Measurements from ENCODE around the gene VIPR2.

VIPR2 gene

DNA sequence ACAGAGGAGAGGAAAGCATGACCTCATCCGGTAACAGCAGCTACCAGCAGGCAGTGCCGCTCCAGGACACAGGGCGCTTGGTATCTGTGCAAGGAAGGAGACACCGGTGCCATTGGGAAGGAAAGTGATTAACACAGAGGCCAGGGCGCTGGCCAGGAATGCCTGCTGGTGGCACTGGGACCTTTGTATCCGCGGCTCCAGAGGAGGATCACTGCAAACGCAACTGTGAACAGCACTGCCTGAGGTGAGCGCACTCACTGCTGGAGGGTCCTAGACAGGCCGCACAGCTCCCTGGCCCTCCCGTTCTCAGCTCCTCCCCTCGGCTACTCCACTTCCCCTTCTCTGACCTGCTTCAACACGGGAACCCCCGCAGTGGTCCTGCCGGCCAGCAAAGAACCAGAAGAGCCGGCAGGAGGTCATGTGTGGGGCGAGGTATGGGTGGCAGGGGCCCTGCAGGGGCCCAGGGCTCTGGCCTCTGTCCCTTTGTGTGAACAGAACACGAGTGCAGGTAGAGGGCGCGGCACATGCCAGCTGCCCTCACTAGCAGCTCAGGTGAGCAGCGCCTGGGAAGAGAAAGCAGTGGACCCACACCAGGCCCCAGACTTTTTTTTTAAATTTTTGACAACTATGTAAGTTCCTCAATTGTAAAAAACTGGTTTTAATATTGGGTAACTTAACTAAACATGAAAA lies 107.6 kb downstream of the VIPR2 start:
- no peak for DNase-seq

DNA sequence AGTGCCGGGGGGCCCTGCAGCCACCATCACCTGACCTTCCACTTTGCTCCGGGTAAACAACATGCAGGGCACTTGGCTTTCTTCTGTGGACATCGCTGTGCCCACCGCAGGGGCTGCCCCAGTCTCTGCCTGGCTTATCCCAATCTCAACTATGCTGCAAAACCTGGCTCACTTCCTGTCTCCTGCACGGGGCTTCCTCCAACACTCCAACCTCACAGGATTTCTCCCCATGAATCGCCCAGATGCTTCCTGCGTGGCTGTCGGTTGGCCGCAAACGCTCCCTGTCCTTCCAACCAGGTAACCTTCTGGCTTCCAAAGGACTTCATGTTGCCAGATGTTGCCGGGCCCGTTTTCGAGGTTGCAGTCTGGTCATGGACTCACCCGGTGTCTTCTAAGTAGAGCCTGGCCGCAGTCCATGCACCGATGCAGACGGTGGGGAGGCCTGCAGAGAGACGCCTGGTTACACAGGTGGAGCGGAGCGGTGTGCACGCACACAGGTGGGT lies 109.0 kb downstream of the VIPR2 start:
- DNase-seq, result no peak

DNA sequence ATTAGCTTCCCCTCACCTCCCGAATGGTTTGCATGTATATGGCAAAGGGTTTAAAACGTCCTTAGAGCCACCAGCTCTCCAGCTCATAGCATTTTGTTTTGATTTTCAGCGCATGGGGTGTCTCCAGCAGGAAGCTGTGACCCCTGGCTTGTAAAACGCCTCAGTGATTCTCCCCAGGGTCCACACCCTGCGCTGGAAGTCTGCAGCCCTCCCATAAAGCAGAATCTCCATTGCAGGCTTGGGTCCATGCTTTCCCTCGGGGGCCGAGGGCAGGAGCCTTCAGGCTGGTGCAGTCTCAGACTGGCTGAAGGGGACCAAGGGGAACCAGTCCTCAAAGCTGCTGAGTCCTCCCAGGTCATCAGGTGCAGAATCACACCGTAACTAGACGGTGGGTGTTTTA lies 109.7 kb downstream of the VIPR2 start:
- DNase-seq, result no peak

GRCh38 chr7:159034394-159034793 lies 110.3 kb downstream of the VIPR2 start:
- DNase-seq, result no peak

- no peak for DNase-seq
Observed at GRCh38 chr7:159033956-159034355, 110.7 kb downstream of the VIPR2 start.

DNA sequence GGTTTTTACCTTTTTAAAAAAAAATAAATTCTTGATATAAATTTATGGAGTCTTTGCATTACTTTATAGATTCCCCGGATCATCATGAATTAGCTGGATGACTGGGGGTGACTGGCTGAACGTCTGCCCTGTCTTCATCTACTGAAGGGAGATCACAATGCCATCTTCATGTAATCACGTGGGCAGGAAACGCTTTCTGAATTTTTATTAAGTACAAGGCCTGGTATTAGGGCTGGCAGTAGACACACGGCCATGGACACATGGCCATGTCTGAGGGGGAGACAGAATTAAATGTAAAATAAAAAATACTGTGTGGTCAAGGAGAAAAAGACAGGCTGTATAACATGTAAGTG lies 111.2 kb downstream of the VIPR2 start:
- no peak for DNase-seq

- DNase-seq, result no peak
Observed at GRCh38 chr7:159032753-159033472, 111.8 kb downstream of the VIPR2 start.

GRCh38 chr7:159032322-159032721 lies 112.3 kb downstream of the VIPR2 start:
- DNase-seq, result no peak

GRCh38 chr7:159031750-159032149 lies 112.9 kb downstream of the VIPR2 start:
- DNase-seq, result no peak

GRCh38 chr7:159031135-159031701 lies 113.4 kb downstream of the VIPR2 start:
- no peak for DNase-seq

- no peak for DNase-seq
Observed at GRCh38 chr7:159030490-159031134, 114.1 kb downstream of the VIPR2 start.

- no peak for DNase-seq
Observed at GRCh38 chr7:159028508-159029401, 115.9 kb downstream of the VIPR2 start.

DNA sequence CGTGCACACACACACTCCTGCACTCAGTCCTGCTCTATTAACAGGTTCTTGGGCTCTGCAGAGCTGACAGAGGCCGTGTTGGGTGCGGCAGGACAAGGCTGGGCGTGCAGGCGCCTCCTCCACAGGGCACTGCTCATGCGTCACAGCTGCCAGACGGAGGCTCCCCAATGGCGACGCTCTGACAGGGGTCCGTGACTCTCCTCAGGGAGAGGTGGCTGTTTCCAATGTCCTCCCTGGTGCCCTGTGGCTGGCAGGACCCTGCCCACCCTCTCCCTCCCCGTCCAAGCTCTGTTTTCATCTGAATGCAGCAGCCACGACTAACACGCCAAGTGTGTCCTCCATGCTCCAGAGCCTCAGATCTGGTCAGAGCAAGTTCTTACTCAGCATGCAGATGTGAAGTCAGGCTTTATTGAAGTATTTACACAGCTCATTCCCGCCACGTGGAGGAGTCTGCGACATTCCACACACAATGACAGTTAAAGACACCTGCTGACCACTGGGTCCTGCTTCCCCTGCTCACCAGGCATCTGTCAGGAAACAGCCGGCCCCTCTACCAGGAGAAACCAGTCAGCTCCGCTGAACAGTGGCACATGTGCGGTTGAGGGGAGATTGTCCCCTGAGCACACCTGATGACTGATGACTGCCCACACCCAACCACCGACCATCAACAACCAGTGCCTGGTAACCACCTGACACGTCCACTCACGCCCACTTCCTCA lies 116.7 kb downstream of the VIPR2 start:
- DNase-seq, result no peak

DNA sequence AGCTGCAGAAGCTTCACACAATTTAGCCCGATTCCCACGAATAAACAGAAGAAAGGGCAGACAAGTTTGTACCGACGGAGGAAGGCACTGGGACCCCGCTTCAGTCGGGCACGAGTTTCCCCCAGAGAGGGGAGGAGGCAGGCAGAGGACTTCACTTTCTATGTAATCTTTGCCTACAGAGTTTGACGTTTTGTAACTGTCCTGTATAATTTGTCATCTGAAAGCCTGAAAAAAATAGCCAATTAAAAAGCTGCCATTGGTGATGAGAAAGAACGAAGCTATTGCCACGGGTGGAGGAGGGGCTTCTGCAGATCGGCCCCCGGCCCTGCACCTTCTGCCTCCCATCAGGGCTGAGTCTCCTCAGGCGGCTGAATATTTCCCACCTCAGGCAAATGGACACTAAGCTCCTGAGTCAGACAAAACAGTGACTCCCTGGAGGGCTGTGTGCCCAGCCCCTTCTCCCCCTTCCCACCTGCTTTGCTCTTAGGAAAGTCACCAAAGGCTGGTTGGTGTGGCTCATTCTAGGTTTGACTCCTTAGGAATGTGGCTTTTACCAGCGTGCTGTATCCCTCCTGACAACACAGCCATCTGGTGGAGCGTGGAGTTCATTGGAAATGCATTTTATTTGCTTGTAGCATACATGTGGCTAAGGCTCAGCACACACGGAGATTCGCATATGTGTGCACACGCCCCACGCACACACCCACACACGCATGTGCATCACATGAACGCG lies 117.4 kb downstream of the VIPR2 start:
- no peak for DNase-seq

DNA sequence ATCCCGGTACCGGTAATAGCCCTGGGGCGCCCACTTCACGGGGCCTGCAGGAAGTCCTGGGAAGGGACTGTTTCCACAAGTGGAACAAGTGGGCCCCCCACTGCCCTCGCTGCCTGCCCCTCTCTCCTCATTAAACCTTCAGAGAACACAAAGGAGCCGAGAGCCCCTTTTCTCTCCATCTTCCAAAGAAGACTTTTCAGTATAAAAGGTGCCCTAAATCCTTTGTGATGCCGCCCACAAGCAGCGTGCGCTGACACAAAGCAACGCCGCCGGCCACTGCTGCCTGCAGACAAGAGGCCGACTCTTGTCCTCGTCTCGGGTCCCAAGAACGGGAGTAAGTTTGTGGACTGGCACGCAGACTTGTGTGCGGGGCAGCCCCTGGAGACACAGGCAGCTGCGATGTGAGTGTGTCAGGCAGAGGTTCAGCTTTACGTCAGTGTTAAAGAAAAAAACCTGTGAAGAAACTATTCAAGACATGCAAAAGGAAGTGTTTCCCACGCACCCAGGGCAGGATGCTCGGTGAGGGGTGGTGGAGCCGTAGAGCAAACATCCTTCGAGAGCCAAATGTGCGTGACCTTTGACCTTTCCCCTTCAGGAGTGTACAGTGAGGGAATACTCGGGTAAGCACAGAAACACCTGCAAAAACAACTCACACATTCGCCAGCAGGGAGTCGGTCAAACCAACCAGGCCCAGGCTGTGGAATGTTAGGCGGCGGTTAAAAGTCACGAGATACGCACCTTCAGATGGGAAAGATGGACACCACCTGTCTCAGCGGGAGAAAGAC lies 118.2 kb downstream of the VIPR2 start:
- no peak for DNase-seq

DNA sequence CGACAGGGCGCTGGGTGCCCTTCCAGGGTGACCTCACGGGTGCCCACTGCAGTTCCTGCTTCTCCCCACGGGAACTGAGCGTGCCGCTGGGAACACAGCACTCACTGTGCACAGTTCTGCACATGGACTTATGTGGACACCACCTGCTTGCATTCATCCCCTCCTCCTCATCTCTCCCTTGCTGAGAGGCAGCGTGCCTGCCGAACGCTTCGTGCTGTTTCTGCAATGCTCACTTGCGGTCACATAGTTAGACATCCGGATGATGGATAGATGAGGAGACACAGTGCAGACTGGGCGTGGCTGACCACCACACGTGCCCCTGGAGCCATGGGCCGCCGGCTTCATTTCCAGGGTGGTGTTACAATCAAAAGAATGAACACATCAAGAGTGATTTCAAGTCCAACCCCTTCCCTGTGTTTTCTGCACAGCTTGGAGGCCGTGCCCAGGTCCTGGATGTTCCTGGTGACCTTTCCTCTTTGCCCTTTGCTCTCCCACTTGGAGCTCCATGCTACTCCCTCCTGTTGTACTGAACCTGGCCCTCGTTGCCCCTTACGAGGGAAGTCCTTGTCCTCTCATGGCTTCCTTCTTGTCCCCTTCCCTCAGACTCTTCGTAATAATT lies 119.4 kb downstream of the VIPR2 start:
- DNase-seq, result no peak

GRCh38 chr7:159024280-159024951 lies 120.3 kb downstream of the VIPR2 start:
- no peak for DNase-seq

DNA sequence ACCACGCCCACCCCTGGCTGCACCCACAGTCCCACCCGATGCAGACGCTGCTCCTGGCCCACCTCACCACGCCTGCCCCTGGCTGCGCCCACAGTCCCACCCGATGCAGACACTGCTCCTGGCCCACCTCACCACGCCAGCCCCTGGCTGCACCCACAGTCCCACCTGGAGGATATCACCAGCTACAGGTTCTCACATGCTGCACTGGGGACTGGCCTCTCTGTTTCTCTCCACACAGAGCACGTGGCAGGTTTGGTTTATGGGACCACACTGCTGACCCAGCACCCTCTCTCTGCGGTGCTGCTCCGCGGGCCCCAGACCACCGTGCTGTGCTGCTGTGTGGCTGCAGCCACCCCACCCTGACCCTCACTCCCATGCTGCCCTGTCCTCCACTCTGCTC lies 120.9 kb downstream of the VIPR2 start:
- no peak for DNase-seq

- DNase-seq, result no peak
Observed at GRCh38 chr7:159023206-159023605, 121.5 kb downstream of the VIPR2 start.
